Hematopoietic multipotent progenitor cell treated with erythropoietin and hydrocortisone succinate and interleukin-3 and kit ligand, for 6 days (in vitro differentiated cells): ENCODE measurements around the gene LRRC17.
"Not testable (repeated sequence)": the region's sequence is repeated elsewhere in the genome, so short reads cannot be mapped to it uniquely, and the experiment has no call there.

Experiments used
- DNase-seq: peaks from one replicate; pipeline ENCODE4 v3.0.0-alpha.2; 2015

LRRC17 gene

DNA sequence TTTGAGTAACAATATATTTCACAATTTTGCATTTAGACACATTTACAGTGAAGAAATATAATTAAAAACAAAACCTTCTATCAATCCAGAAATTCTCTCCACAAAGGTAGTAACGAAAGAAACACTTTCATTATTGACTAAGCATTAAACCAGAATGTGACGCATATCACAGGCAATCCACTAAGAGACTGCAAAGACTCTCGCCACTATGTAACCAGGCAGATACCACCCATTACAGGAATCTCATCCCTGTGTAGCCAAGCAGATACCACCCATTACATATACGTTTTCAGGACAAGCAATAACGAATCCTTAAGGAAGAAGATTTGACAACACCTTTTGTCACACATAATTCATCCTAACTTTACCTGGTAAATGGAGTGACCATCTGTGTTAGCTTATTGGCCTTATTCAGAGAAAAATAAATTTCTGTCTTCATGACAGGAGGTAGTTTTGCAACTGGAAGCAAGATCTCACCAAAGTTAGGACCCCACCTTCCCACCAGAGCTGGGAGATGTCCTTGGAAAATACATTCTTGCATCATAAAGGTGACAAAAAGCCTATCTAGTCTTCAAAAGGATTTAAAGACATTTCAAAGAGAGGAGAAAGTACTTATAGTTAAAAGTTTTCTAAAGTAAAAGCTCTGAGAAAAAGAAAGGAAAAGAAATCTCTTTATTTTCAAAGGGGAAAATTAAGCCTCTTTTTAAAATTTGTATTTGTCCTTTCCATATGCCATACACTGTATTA is 30.8 kb downstream of the LRRC17 start:
- no peak for DNase-seq

DNA sequence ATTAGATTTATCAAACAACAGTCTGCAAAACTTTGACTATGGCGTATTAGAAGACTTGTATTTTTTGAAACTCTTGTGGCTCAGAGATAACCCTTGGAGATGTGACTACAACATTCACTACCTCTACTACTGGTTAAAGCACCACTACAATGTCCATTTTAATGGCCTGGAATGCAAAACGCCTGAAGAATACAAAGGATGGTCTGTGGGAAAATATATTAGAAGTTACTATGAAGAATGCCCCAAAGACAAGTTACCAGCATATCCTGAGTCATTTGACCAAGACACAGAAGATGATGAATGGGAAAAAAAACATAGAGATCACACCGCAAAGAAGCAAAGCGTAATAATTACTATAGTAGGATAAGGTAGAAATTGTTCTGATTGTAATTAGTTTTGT is 31.4 kb downstream of the LRRC17 start:
- DNase-seq = no peak

- no peak for DNase-seq
Measured at GRCh38 chr7:102951839-102952238, 39.0 kb downstream of the LRRC17 start.

- peak; percentile 45 for DNase-seq
Measured at GRCh38 chr7:102953406-102953805, 40.6 kb downstream of the LRRC17 start.

- DNase-seq = not testable (repeated sequence)
Measured at GRCh38 chr7:102954359-102954758, 41.6 kb downstream of the LRRC17 start.

DNA sequence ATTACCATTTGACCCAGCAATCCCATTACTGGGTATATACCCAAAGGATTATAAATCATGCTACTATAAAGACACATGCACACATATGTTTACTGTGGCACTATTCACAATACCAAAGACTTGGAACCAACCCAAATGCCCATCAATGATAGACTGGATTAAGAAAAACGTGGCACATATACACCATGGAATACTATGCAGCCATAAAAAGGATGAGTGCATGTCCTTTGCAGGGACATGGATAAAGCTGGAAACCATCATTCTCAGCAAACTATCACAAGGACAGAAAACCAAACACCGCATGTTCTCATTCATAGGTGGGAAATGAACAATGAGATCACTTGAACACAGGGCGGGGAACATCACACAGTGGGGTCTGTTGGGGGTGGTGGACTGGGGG is 45.2 kb downstream of the LRRC17 start:
- not testable (repeated sequence) for DNase-seq

GRCh38 chr7:102961993-102962392 is 49.2 kb downstream of the LRRC17 start:
- DNase-seq = not testable (repeated sequence)

- peak; percentile 34 for DNase-seq
Measured at GRCh38 chr7:102966465-102966864, 53.7 kb downstream of the LRRC17 start.

DNA sequence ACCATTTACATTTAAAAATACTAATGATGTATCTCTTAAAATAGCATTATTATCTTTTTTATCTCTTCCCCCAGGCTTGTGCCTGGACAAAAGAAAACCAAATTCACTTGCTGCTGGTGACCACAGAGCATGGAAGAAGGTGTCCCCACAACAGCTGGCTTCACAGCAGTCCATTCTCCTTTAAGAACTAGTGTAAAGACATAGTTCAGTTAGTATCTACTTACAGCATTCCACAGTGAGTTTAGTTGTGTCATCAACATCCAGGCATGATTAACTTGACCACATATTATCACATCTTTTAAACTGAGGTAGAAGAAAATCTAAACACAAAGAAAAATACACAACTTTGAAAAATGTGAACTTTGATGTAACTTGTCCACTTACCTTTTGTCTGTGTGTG is 55.0 kb downstream of the LRRC17 start:
- DNase-seq = peak; percentile 26

- DNase-seq = no peak
Measured at GRCh38 chr7:102973096-102973802, 60.4 kb downstream of the LRRC17 start.

DNA sequence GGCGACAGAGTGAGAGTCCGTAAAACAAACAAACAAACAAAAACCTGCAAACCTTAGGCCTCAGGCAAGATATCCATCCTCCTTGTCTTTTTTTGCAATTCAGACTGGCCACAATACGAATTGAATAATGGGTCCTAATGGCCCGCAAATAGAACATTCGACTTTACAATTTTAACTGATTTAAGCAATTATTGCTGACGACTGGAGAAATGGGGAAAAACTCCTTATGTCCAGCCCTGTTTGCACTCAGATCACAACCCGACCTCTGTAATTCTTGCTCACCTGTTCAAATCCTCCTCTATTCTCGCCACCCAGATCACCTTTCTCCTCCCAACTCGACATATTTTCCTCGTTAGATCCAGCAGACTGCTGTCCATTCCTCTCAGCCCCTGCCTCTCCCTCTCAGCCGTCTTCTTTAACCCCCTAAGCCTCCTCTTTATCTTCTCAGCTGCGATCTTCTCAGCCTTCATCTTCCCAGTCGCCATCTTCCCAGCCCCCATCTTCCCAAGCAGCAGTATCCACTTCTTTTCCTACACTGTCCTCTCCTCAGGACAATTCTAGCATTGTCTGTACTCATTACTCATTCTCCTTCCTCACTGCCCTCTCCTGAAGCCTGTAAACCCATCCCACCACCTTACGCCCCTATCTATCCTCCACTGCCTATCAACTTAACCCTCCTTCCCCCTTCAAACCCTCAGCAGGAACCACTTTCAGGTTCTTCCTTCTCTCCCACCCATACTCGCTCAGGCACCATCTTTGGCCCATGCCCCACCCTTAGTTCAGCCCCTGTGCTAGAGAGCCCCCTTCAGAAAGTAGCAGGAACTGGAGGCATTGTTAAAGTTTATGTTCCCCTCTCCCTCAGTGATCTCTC is 61.8 kb downstream of the LRRC17 start:
- DNase-seq = peak; percentile 42

DNA sequence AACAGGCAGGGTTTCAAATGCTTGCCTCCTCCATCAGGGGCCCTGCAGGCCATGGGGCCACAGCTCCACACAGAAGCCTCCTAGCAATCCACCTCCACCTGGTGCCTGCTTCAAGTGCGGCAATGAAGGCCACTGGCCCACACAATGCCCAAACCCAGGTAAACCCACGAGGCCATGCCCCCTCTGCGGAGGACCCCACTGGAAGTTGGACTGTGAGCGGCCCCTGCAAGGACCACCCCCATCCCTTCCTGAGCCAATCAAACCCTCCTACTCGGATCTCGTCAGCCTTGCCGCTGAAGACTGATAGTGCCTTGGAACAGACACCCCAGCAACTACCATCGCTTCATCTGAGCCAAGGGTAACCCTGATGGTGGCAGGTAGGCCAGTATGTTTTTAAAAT is 63.1 kb downstream of the LRRC17 start:
- DNase-seq = no peak

DNA sequence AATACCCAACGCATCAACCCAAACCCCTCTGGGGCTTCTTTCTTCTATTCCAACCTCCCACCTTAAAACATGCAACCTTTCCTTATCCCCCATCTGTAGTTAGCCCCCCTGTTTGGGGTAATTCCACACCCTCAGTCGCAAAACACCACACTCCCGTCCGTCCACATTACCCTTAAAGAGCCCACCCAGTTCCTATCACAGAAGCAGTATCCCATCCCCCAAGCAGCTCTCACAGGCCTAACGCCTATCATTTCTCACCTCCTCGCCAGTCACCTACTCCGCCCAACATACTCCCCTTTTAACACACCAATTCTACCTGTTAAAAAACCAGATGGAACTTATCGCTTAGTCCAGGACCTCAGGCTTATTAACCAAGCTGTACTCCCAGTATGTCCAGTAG is 63.7 kb downstream of the LRRC17 start:
- DNase-seq = no peak

GRCh38 chr7:102977586-102977985 is 64.8 kb downstream of the LRRC17 start:
- not testable (repeated sequence) for DNase-seq

DNA sequence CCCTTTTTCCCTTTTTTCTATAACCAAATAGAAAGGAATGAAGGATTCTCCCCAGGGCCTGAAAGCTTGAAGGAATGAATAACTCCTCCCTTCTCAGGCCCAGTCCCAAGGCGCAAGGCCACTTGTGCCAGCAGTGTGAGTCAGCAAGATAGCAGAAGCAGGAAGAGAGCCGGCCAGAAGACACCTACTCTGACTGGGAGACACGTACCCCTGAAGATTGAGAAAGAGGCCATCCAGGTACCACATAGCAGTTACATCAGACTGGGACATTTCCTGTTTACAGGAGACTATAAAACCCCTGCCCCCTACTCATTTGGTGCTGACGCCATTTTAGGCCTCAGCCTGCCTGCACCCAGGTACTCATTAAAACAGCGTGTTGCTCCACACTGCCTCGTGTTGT is 65.5 kb downstream of the LRRC17 start:
- DNase-seq = peak; percentile 73

GRCh38 chr7:102979670-102980069 is 66.9 kb downstream of the LRRC17 start:
- DNase-seq = no peak

- peak; percentile 37 for DNase-seq
Measured at GRCh38 chr7:102981451-102981850, 68.7 kb downstream of the LRRC17 start.

- DNase-seq = no peak
Measured at GRCh38 chr7:102982235-102982634, 69.4 kb downstream of the LRRC17 start.

- no peak for DNase-seq
Measured at GRCh38 chr7:102983602-102984001, 70.8 kb downstream of the LRRC17 start.

DNA sequence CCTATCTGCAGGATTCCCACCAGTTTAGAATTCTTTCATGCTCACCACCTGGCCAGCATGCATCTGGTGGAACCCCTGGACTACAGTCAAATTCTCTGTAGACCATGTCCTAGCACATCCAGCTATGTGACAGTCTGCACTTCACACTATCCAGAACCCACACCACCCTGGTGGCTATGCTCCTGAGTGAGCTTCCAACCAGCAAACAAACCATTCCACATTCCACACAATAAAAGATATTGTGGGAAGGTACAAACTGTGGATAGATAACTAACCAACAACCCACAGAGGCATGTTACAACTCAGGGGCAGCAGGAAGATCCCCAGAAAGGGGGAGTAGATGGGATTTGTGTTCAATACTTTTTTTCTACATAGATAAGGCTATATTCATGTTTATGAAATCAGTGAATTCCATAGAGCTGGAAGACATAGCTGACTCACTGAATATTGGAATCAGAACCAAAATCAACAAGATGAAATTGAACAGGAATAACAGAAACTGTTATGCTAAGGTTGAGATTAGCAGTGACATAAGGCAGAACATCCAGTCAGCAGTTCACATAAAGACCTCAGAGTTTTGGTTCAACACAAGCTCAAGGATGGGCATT is 72.5 kb downstream of the LRRC17 start:
- no peak for DNase-seq

- DNase-seq = no peak
Measured at GRCh38 chr7:102988088-102988487, 75.3 kb downstream of the LRRC17 start.

- peak; percentile 35 for DNase-seq
Measured at GRCh38 chr7:102988631-102989560, 76.1 kb downstream of the LRRC17 start.
